Stimulated activated CD4-positive, alpha-beta T cell treated with anti-CD3 and anti-CD28 coated beads, Interleukin-12 subunit alpha, Interleukin-12 subunit beta, amount 100 ng/mL, for 48 hours (primary cell): ENCODE results near the gene BRD2.

ENCODE experiments used
- DNase-seq, 3 donors: peaks; one replicate each; pipeline ENCODE4 v3.0.0-alpha.2; 2020; ENCODE audit warnings: low read depth in 2 of 3, low spot score in 1 of 3

The BRD2 gene

GRCh38 chr6:32947552-32948465 lies 20.6 kb upstream of the BRD2 start:
- no peak for DNase-seq

DNA sequence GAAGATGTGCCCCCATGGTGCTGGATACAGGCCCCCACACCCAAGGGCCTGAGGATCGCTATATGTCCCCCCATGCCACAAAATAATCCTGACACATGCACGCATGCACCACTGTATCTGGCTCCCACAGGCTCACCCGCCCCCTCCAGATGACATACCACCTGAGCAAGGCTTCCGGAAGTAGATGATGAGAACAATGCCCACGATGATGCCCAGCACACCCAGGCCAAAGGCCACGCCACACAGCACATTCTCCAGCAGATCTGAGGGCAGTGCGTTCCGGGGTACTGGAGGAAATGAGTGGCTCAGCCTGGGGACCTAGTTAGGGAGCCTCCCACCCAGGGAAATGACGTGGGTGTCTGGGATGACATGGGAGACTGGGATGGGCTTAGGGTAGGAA lies 19.3 kb upstream of the BRD2 start:
- no peak for DNase-seq

GRCh38 chr6:32950010-32950409 lies 18.4 kb upstream of the BRD2 start:
- DNase-seq = no peak

GRCh38 chr6:32950449-32950848 lies 17.9 kb upstream of the BRD2 start:
- DNase-seq = no peak

DNA sequence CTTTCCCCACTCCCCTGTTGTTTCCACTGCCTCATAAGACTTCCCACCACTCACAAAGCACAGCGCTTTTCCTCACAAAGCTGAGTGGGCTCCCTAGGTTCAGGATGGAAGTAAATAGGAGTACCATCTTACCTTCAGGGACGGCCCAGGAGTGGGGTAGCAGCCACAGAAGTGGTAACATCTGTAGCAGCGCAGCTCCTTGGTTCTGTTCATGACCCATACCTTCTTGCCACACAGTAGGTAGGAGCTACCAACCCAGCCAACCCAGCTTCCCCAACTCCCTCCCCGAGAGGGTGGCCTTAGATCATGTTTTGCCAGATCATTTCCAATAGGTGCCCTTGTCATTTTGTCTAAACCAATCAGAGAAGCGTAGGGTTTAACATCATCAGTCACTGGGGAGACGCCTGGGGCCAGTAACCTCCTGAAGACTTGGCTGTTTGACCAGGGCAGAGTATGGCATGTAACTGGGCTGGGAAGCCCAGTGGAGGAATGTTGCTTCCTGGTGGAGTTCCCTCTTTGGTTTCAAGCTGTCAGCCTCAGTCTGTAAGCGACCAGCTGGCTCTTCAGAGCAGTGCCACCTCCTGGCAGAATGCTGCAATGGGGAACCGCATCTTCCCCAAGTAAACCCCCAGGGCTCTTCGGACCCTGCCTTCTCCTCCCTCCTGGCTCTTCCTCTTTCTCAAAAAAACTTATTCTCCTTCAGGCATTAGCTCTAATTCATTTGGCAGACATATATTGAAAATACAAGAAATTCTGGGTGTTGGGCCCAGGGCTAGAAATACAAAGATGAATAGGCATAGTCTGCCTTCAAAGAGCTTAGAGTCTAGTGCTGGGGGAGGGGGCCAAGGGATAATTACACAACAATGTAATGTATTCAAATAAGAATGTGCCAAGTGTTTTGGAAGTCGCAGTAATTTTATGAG lies 15.3 kb upstream of the BRD2 start, which contains the start of gene HLA-DMA:
Gene HLA-DMA, minus strand, starts transcription at position 281 of the 923 bp plus-strand sequence. Its CDS starts 61 bp downstream, at position 220.
- peak in 2 of 3 donors; percentile 56 to 72 for DNase-seq

DNA sequence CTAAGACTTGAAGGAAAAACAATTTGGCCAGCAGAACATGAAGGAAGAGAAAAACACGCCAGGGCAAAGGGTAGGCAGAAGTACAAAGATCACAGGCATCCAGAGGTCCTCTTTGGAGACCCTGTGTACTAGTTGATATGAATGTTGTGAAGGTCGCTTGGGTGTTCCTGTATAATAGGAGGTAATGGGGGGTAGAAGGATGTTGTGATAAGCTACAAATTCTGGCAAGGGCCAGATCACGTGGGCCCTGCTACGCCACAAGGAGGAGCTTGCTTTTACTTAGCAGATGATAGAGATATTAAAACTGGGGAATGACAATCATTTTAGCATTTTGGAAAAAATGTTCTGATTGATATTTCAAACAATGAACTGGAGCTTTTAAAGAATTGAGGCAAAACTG lies 14.6 kb upstream of the BRD2 start:
- no peak for DNase-seq

- no peak for DNase-seq
These were observed 14.1 kb upstream of the BRD2 start for GRCh38 chr6:32954267-32954666.

- DNase-seq = peak in 1 of 3 donors; percentile 45
These were observed 13.2 kb upstream of the BRD2 start for GRCh38 chr6:32954986-32955802.

DNA sequence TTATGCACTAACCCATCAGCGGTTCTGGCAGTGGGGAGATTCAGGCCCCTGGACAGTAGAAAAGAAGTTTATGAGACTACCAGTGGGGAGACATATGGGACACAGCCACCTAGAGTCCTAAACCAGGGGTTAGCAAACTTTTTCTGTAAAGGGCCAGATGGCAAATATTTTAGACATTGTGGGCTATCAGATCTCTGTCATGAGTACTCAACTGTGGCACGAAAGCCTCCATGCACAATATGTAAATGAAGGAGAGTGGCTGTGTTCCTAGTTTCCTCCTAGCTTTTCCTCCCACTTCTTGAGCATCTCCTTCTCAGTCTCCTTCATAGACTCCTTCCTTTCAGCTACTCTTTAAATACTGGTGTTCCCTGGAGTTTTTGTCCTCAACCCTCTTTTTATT lies 12.2 kb upstream of the BRD2 start:
- DNase-seq = no peak

GRCh38 chr6:32960563-32960962 lies 7.8 kb upstream of the BRD2 start:
- no peak for DNase-seq

GRCh38 chr6:32962213-32962826 lies 6.1 kb upstream of the BRD2 start:
- no peak for DNase-seq

DNA sequence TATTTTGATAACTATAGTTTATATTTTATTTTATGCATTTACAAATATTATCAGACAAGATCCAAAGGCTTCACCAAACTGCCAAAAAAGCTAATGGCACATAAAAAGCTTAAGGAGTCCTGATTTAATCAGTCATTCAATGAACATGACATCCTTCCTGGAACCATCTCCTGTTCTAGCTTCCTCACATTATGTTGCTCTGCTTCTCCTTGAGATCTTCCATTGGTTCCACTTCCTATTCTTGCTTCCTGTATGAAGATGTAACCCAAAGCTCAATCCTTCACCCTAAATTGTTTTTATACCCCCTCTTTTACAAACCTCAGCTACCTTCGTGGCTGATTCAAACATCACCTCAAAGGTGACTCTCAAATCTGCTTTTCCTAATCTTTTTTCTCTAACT lies 4.5 kb upstream of the BRD2 start:
- DNase-seq = no peak

- DNase-seq = no peak
These were observed 3.6 kb upstream of the BRD2 start for GRCh38 chr6:32964776-32965175.

GRCh38 chr6:32967151-32968091 lies 973 bp upstream of the BRD2 start:
- no peak for DNase-seq

DNA sequence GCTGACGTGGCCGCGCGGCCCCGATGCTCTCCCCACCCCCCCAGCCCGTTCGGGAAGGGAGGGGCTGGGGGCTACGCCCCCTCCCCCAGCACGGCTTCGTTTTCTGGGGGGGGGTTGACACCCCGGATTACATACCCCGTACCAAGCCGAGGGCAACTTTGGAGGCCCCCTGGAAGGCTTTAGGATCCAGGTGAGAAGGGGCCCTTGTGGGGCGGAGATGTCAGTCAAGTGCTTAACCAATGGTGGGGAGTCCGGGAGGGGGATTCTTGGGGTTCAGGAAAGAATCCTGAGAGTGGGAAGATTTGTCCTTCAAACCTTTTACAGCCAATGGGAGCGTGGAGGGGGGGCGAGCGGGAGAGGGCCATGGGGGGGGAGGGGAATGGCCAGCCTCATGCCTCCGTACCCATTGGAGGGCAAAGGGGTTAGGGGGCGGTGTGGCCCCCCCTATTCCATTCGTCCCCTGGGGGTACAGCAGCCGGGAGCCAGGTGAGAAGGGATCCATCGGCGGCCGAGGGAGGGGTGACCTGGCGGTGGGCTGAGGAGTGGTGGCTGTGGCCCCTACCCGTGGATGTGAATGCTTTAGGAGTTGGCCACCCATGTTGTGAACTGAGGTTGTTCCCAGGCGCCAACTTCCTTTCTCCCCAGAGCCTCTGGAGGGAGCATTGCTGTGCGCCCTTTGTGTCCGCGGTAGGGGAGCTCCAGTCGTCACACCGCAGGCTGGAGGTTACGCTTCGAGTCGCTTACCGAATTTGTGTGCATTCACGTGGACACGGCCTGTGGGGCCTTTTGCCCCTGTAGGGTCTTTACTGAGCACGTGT lies 682 bp downstream of the BRD2 start:
- peak; percentile 51 to 61 (median 57) for DNase-seq

DNA sequence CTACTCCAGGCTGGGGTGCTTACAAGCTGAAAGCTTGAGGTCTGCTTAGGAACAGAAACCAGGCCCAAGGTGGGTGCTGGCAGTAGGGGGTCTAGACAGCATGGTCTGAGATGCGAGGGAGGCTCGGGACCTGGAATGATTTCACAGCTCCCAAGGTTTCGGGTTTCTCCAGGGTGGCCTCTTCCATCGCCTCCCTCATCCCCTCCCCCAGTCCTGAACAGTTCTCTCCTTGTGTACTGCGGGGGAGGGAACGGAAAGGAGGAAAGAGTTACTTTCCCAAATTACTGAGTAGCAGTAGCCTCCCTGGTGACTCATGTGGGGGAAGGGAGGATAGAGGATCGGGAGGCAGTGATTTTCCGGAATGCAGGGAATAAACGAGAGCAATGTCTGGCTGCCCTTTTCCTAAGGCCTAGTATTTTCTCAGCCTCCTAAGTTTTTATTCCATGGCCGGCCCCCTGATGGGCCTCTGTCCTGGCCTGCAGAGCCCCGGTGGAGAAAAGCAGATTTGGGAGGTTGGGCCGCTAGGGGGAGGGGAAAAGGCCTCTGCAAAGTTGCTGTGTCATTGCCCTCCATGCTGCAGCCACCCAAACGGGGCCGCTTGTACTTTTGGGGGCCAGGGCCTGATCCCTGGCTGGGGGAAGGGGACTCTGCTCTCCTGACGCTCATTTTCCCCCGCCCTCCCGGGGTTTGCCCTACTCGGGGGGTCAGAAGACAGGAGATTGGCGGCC lies 1.5 kb downstream of the BRD2 start:
- peak; percentile 65 to 76 (median 68) for DNase-seq

DNA sequence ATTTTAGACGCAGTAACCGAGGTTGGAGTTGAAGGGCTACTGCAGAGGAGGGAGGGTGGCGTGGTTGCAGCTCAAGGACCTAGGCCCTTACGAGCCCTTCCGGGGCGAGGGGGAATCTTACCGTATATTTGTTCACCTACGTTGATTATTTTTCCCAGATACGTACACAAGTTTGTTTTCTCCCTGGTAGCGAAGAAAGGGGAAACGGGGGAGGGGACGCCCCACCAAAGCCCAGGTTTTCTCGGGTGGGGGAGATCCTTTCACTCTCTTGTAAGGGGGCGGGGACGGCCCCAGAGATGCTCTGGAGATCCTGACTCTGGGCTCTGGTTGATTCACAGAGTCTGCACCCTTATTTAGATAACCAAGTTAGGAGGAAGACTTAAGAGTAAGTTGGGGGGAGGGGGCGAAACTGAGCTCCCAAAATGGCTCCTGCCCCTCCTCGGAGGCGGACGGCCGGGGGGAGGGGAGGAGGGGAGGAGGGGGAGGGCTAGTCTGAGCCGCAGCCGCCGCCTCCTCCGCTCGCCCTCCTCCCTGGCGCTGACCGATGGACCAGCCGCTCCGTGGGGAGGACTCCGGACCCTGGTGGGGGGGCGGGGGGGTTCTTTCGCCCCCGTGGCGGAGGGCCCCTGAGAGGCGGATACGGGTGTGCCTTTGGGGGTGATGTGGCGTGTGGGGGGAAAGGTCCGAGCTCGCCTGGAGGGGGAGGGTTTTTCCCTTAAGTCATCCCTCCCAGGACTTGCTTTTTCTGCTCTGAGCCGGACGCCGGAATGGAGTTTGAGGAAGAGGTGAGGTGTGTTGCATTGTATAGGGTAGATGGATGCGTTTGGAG lies 2.2 kb downstream of the BRD2 start:
- peak; percentile 82 to 88 (median 86) for DNase-seq
